Stomach (tissue), 4 donors: ENCODE measurements around the gene OLFM2.

Experiments used
- CTCF ChIP-seq, 7 experiments: fragments of 450-650 bp in 4 of 7; fragments of 200-600 bp in 3 of 7; sonication (generic) in 3 of 7; IDR thresholded peaks; one replicate each; pipeline ENCODE4 v1.5.1; 2016 to 2019; ENCODE audit warnings: antibody characterized with exemption in 7 of 7, control low read depth in 2 of 7, mild to moderate bottlenecking in 1 of 7
- EP300 ChIP-seq: sonication (generic); formaldehyde crosslinking; IDR thresholded peaks from one replicate; pipeline ENCODE4 v1.6.1; 2017; ENCODE audit warnings: antibody characterized with exemption
- POLR2A ChIP-seq, 4 donors: fragments of 450-650 bp; IDR thresholded peaks; one replicate each; pipeline ENCODE4 v1.6.1; 2016; ENCODE audit warnings: antibody characterized with exemption in 4 of 4, control low read depth in 2 of 4, mild to moderate bottlenecking in 1 of 4, moderate library complexity in 1 of 4

DNA sequence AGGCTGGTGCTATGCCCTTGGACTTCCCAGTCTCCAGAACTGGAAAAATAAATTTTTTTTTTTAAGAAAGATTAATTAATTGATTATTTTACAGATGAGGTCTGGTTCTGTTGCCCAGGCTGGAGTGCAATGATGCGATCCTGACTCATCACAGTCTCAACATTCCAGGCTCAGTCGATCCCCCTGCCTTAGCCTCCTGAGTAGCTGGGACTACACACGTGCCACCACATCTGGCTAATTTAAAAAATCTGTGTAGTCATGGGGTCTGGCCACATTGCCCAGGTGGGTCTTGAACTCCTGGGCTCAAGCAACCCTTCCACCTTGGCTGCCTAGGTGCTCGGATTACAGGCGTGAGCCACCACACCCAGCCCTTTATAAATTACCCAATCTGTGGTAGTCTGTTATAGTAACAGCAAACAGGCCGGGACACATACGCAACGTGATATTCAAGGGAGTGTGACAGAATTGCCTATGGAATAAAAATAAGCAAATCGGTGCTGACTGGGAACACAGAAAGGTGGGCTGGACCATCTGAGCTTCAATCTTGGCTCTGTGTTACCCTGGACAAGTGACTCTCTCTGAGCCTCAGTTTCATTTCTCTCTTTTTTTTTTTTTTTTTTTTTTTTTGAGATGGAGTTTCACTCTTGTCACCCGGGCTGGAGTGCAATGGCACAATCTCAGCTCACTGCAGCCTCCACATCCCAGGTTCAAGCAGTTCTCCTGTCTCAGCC lies 58.4 kb downstream of the OLFM2 start:
- TF ChIP-seq EP300 (no peak), POLR2A (IDR thresholded peaks at IDR 0.05) (no peak), CTCF (IDR thresholded peaks at IDR 0.05) (no peak)
